OCI-LY1 (cell line): ENCODE data around the gene ZNF772.
A peak's percentile ranks its signal among the peaks of the same experiment; 100 is the strongest.

Source experiments
- H2AFZ ChIP-seq: fragments of 200-600 bp; sonication (generic), shearing (Covaris generic); 2 replicates; pipeline ENCODE4 v1.6.0; 2014; ENCODE audit warnings: antibody characterized with exemption, mild to moderate bottlenecking, low read length
- H3F3A ChIP-seq: fragments of 200-600 bp; sonication (generic), shearing (Covaris generic); 2 replicates; pipeline ENCODE4 v1.6.0; 2014; ENCODE audit warnings: mild to moderate bottlenecking, antibody characterized with exemption, low read length, moderate library complexity; ENCODE audit not compliant: insufficient read depth
- H3K27ac ChIP-seq: fragments of 200-600 bp; sonication (generic); 2 replicates; pipeline ENCODE4 v1.5.1; 2014; ENCODE audit warnings: low read length, mixed run types, mild to moderate bottlenecking, low read depth; ENCODE audit not compliant: poor library complexity, severe bottlenecking
- H3K27me3 ChIP-seq: fragments of 200-600 bp; sonication (generic); 2 replicates; pipeline ENCODE4 v1.6.0; 2014; ENCODE audit warnings: antibody characterized with exemption, mild to moderate bottlenecking, low read length, moderate library complexity; ENCODE audit not compliant: insufficient read depth
- H3K36me3 ChIP-seq: fragments of 200-600 bp; sonication (generic); 2 replicates; pipeline ENCODE4 v1.6.1; 2014; ENCODE audit warnings: mild to moderate bottlenecking, antibody characterized with exemption, low read length, moderate library complexity, mixed read lengths; ENCODE audit not compliant: insufficient read depth
- H3K4me1 ChIP-seq: fragments of 200-600 bp; sonication (generic); 2 replicates; pipeline ENCODE4 v1.5.1; 2014; ENCODE audit warnings: mild to moderate bottlenecking, low read length, moderate library complexity; ENCODE audit not compliant: insufficient read depth, severe bottlenecking
- H3K4me2 ChIP-seq: fragments of 200-600 bp; sonication (generic), shearing (Covaris generic); 2 replicates; pipeline ENCODE4 v1.6.1; 2014; ENCODE audit warnings: low read length
- H3K4me3 ChIP-seq: fragments of 200-600 bp; sonication (generic); 2 replicates; pipeline ENCODE4 v1.5.1; 2014; ENCODE audit warnings: low read length, low read depth, mild to moderate bottlenecking, mixed read lengths; ENCODE audit not compliant: poor library complexity, severe bottlenecking
- H3K79me2 ChIP-seq: fragments of 200-600 bp; shearing (Covaris generic); 2 replicates; pipeline ENCODE4 v1.6.1; 2016; ENCODE audit warnings: mixed run types, low read length, mixed read lengths; ENCODE audit not compliant: insufficient read depth
- H3K9ac ChIP-seq: fragments of 200-600 bp; sonication (generic), shearing (Covaris generic); 2 replicates; pipeline ENCODE4 v1.6.1; 2014; ENCODE audit warnings: mild to moderate bottlenecking, low read length, mixed read lengths
- H3K9me2 ChIP-seq: fragments of 200-600 bp; sonication (generic), shearing (Covaris generic); 2 replicates; pipeline ENCODE4 v1.6.1; 2014; ENCODE audit warnings: low read depth, mild to moderate bottlenecking, low read length, mixed read lengths
- H3K9me3 ChIP-seq: fragments of 200-600 bp; shearing (Covaris generic); 2 replicates; pipeline ENCODE4 v1.6.1; 2014; ENCODE audit warnings: low read length, mixed read lengths
- H4K20me1 ChIP-seq: fragments of 200-600 bp; sonication (generic), shearing (Covaris generic); 2 replicates; pipeline ENCODE4 v1.6.0; 2016; ENCODE audit warnings: mild to moderate bottlenecking, low read length; ENCODE audit not compliant: insufficient read depth
- CTCF ChIP-seq: fragments of 200-600 bp; sonication (generic), shearing (Covaris generic); IDR thresholded peaks from 2 replicates; pipeline ENCODE4 v1.5.1; 2017; ENCODE audit warnings: mild to moderate bottlenecking, antibody characterized with exemption, low read length, moderate library complexity, mixed read lengths
- EZH2 ChIP-seq: fragments of 200-600 bp; sonication (generic), shearing (Covaris generic); IDR thresholded peaks from 2 replicates; pipeline ENCODE4 v1.8.0; 2017; ENCODE audit warnings: borderline replicate concordance, mixed run types, mild to moderate bottlenecking, antibody characterized with exemption, low read length, moderate library complexity, mixed read lengths

The ZNF772 gene

GRCh38 chr19:57437931-57438330 lies 39.4 kb downstream of the ZNF772 start:
- H3K27me3 ChIP-seq = no peaks in the 10 kb centered on the region
- H4K20me1 ChIP-seq = no peaks in the 10 kb centered on the region
- peaks cover 19% of the 10 kb centered on the region for H3K79me2 ChIP-seq
- TF ChIP-seq CTCF (no peak), EZH2 (no peak)
- no peak overlapping the region for H3K27ac ChIP-seq
- no peaks in the 10 kb centered on the region for H3K9me2 ChIP-seq
- H3K36me3 ChIP-seq = peaks cover 37% of the 10 kb centered on the region
- no peak overlapping the region for H2AFZ ChIP-seq
- peaks cover 19% of the 10 kb centered on the region for H3K4me1 ChIP-seq
- H3K4me3 ChIP-seq = no peak overlapping the region
- no peaks in the 10 kb centered on the region; the same call in 1 of the 2 replicates for H3K9me3 ChIP-seq
- no peak overlapping the region for H3K4me2 ChIP-seq
- no peak overlapping the region for H3K9ac ChIP-seq
- H3F3A ChIP-seq = no peaks in the 10 kb centered on the region

- no peaks in the 10 kb centered on the region for H3K9me2 ChIP-seq
- peaks cover 27% of the 10 kb centered on the region for H3K36me3 ChIP-seq
- TF ChIP-seq EZH2 (no peak), CTCF (no peak)
- H3K27me3 ChIP-seq = no peaks in the 10 kb centered on the region
- no peaks in the 10 kb centered on the region for H3F3A ChIP-seq
- no peaks in the 10 kb centered on the region for H4K20me1 ChIP-seq
- no peak overlapping the region for H3K27ac ChIP-seq
- peak overlapping the region; percentile 77 for H3K9ac ChIP-seq
- peaks cover 19% of the 10 kb centered on the region for H3K79me2 ChIP-seq
- no peaks in the 10 kb centered on the region; the same call in 1 of the 2 replicates for H3K9me3 ChIP-seq
- H3K4me1 ChIP-seq = peaks cover 18% of the 10 kb centered on the region
- H3K4me2 ChIP-seq = peak overlapping the region; percentile 79
- H3K4me3 ChIP-seq = peak overlapping the region; percentile 93
- H2AFZ ChIP-seq = no peak overlapping the region
Observed at GRCh38 chr19:57436417-57436816, 40.9 kb downstream of the ZNF772 start.

- Histone ChIP-seq H4K20me1 (no peaks in the 10 kb centered on the region), H3K9me2 (no peaks in the 10 kb centered on the region), H3K9ac (peak within 1 kb of the TSS; percentile 77), H3K4me3 (peak within 1 kb of the TSS; percentile 93), H3K36me3 (peaks cover 24% of the 10 kb centered on the region), H3K27ac (peak within 1 kb of the TSS; percentile 45), H3F3A (no peaks in the 10 kb centered on the region), H3K79me2 (peaks cover 19% of the 10 kb centered on the region), H3K27me3 (no peaks in the 10 kb centered on the region), H3K4me2 (peak within 1 kb of the TSS; percentile 79), H3K9me3 (no peaks in the 10 kb centered on the region; the same call in 1 of the 2 replicates), H2AFZ (peak within 1 kb of the TSS; percentile 88), H3K4me1 (peaks cover 18% of the 10 kb centered on the region)
- no peak for TF ChIP-seq EZH2
- TF ChIP-seq CTCF = no peak
Observed at GRCh38 chr19:57435062-57435978, 42.0 kb downstream of the ZNF772 start, which contains the start of gene ZNF749. Gene ZNF749, plus strand, starts transcription at chr19:57435325. Its CDS starts 254 bp downstream, at chr19:57435579.
